Mesothelial cell of epicardium (in vitro differentiated cells): ENCODE results near the gene GNAT2. TPM values are rescaled to one million over a fixed set of nuclear protein-coding genes. Genes with fewer than 3 reads are reported as not detected.
A peak's percentile ranks its signal among the peaks of the same experiment; 100 is the strongest.

ENCODE experiments used
- DNase-seq, 2 experiments: peaks; one replicate each; pipeline ENCODE4 v3.0.0; 2021; ENCODE audit warnings: low spot score in 2 of 2; ENCODE audit not compliant: unreplicated experiment in 2 of 2
- H3K27ac Mint-ChIP-seq: 2 replicates; pipeline ENCODE4 v1.8.0; 2021; ENCODE audit warnings: mixed read lengths
- H3K27me3 Mint-ChIP-seq: 2 replicates; pipeline ENCODE4 v1.8.0; 2021; ENCODE audit warnings: low read depth, mixed read lengths
- H3K36me3 Mint-ChIP-seq: 2 replicates; pipeline ENCODE4 v1.8.0; 2021; ENCODE audit warnings: mixed read lengths
- H3K4me1 Mint-ChIP-seq: 2 replicates; pipeline ENCODE4 v1.8.0; 2021; ENCODE audit warnings: mixed read lengths
- H3K4me3 Mint-ChIP-seq: 2 replicates; pipeline ENCODE4 v1.8.0; 2021; ENCODE audit warnings: mild to moderate bottlenecking, moderate library complexity, mixed read lengths
- H3K9me3 Mint-ChIP-seq: 2 replicates; pipeline ENCODE4 v1.8.0; 2021; ENCODE audit warnings: mixed read lengths
- CTCF ChIP-seq: fragments of 200-600 bp; sonication (generic); IDR thresholded peaks from one replicate; pipeline ENCODE4 v1.5.0; 2021; ENCODE audit warnings: antibody characterized with exemption; ENCODE audit not compliant: unreplicated experiment
- total RNA-seq: library from RNA; stranded (reverse); gene quantifications from 3 replicates; pipeline ENCODE4 v1.2.1, GENCODE V29; 2021

Gene GNAT2
- total RNA-seq, 1 donor from 2014 or later: not detected

DNA sequence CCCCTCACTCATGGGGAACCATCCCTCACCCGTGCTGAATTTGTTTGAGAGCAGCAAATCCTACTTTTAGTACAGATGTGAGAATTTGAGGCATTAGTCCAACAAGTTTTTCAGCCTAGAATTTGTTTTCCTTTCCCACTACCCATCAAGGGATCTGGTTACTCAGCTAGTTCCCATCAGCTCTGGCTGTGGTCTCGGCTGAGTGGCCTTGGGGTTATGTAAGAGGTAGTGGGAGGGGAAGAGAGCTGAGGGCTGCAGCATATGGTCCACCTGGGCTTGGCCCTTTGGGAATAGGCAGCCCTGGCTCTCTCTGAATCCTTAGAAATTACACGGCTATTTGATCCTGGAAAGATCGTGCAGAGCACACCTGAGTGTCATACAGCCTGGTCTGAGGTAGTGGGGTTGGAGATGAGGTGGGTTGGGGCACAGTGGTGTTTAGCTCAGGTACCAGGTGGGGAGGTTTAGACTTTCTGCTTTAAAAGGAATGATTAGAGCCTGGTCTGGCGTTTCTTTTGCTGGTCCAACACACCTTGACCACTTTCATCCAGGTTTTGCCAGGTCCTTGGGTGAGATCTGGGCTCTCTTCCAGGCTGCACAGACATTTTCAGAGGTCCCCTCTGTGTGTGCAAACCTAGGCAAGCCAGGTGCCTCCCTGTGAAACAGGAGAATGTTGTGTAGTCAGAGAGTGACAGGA lies 40.7 kb upstream of the GNAT2 start:
- Mint-ChIP-seq H3K4me1 (peaks cover 23% of the 10 kb centered on the region), H3K36me3 (peaks cover 5% of the 10 kb centered on the region), H3K4me3 (no peak overlapping the region), H3K27me3 (no peaks in the 10 kb centered on the region), H3K27ac (no peak overlapping the region), H3K9me3 (no peaks in the 10 kb centered on the region)
- no peak for DNase-seq
- no peak for TF ChIP-seq CTCF

DNA sequence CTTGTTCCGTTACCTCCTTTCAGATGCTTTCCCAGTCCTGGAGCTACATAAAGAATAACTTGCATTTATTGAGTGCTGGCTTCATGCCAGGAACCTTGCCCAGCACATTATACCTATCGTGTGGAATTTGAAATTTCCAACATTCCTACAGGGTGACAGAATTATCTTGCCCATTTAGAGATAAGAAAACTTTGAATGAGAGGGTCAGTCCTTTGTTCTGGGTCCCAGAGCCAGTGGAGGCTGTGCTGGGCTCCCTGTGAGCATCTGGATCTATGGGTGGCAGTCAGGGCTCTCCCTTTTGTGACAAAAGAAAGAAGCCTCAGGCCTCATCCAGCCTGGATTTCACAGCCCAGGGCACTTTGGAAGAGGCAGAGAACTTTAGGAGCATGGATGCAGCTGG lies 39.7 kb upstream of the GNAT2 start:
- H3K27me3 Mint-ChIP-seq: peaks cover 4% of the 10 kb centered on the region
- H3K9me3 Mint-ChIP-seq: no peaks in the 10 kb centered on the region
- TF ChIP-seq CTCF: no peak
- peaks cover 5% of the 10 kb centered on the region for H3K36me3 Mint-ChIP-seq
- no peak for DNase-seq
- peaks cover 30% of the 10 kb centered on the region for H3K4me1 Mint-ChIP-seq
- no peak overlapping the region for H3K4me3 Mint-ChIP-seq
- H3K27ac Mint-ChIP-seq: peak overlapping the region; percentile 81

- Mint-ChIP-seq H3K27me3 (peaks cover 7% of the 10 kb centered on the region), H3K9me3 (no peaks in the 10 kb centered on the region), H3K27ac (peak overlapping the region; percentile 81), H3K4me3 (no peak overlapping the region), H3K4me1 (peaks cover 31% of the 10 kb centered on the region), H3K36me3 (peaks cover 5% of the 10 kb centered on the region)
- DNase-seq: no peak
- TF ChIP-seq CTCF: no peak
These were observed 39.2 kb upstream of the GNAT2 start for GRCh38 chr1:109658533-109659042.

- H3K4me3 Mint-ChIP-seq: no peak overlapping the region
- no peak overlapping the region for H3K27ac Mint-ChIP-seq
- no peaks in the 10 kb centered on the region for H3K9me3 Mint-ChIP-seq
- peaks cover 37% of the 10 kb centered on the region for H3K4me1 Mint-ChIP-seq
- peaks cover 5% of the 10 kb centered on the region for H3K36me3 Mint-ChIP-seq
- peaks cover 13% of the 10 kb centered on the region for H3K27me3 Mint-ChIP-seq
- DNase-seq: no peak
- TF ChIP-seq CTCF: no peak
These were observed 38.6 kb upstream of the GNAT2 start for GRCh38 chr1:109657970-109658369.

- H3K9me3 Mint-ChIP-seq: no peaks in the 10 kb centered on the region
- H3K36me3 Mint-ChIP-seq: peaks cover 4% of the 10 kb centered on the region
- peaks cover 15% of the 10 kb centered on the region for H3K27me3 Mint-ChIP-seq
- H3K27ac Mint-ChIP-seq: no peak overlapping the region
- TF ChIP-seq CTCF: no peak
- peaks cover 37% of the 10 kb centered on the region for H3K4me1 Mint-ChIP-seq
- H3K4me3 Mint-ChIP-seq: peak overlapping the region; percentile 22
- no peak for DNase-seq
These were observed 38.0 kb upstream of the GNAT2 start for GRCh38 chr1:109657395-109657794.
